Common myeloid progenitor, CD34-positive (primary cell): ENCODE measurements around the gene USP40.

Experiments
- CTCF ChIA-PET: fragments of 350-600 bp; sonication (Branson Sonifier 250); formaldehyde crosslinking; loops from one replicate; lab custom pipeline; 2021; ENCODE audit warnings: antibody characterized with exemption; lab: Charles Lee
- POLR2A ChIA-PET: fragments of 350-600 bp; sonication (Branson Sonifier 250); formaldehyde crosslinking; loops from one replicate; lab custom pipeline; 2021; ENCODE audit warnings: antibody characterized with exemption; lab: Charles Lee
- DNase-seq, 3 donors: peaks; one replicate each; pipeline versions ENCODE4 v3.0.0 to v3.0.0-alpha.2; 2013
- H3K27ac ChIP-seq, 2 experiments: 1 replicate in 1 of 2; 2 replicates in 1 of 2; pipeline ENCODE4 v1.7.0; 2013; ENCODE audit warnings: inconsistent platforms in 2 of 2, low read length in 2 of 2, mild to moderate bottlenecking in 2 of 2, low read depth in 1 of 2, moderate library complexity in 1 of 2; ENCODE audit not compliant: severe bottlenecking in 2 of 2, insufficient read depth in 1 of 2, poor library complexity in 1 of 2
- H3K27me3 ChIP-seq, 5 experiments: replicated peaks in 2 of 5; 1 replicate in 3 of 5; 2 replicates in 2 of 5; pipeline versions ENCODE4 v1.6.1 to v1.7.0; 2013; ENCODE audit warnings: low read length in 4 of 5, mild to moderate bottlenecking in 2 of 5, moderate library complexity in 2 of 5, inconsistent platforms in 1 of 5; ENCODE audit not compliant: insufficient read depth in 5 of 5, control insufficient read depth in 4 of 5
- H3K36me3 ChIP-seq, 4 experiments: 1 replicate in 2 of 4; 2 replicates in 2 of 4; pipeline versions ENCODE4 v1.6.1 to v1.7.0; 2013; ENCODE audit warnings: low read length in 3 of 4, control low read depth in 1 of 4, mild to moderate bottlenecking in 1 of 4; ENCODE audit not compliant: control insufficient read depth in 4 of 4, insufficient read depth in 4 of 4
- H3K4me1 ChIP-seq, 4 experiments: 1 replicate in 3 of 4; 2 replicates in 1 of 4; pipeline versions ENCODE4 v1.6.1 to v1.7.1; 2013; ENCODE audit warnings: low read length in 3 of 4, mild to moderate bottlenecking in 3 of 4, control low read depth in 1 of 4, inconsistent platforms in 1 of 4, moderate library complexity in 1 of 4; ENCODE audit not compliant: control insufficient read depth in 4 of 4, insufficient read depth in 4 of 4; ENCODE audit errors: control extremely low read depth in 1 of 4
- H3K4me3 ChIP-seq, 7 experiments: 1 replicate in 4 of 7; 2 replicates in 3 of 7; pipeline versions ENCODE4 v1.5.1 to v1.7.0; 2013; ENCODE audit warnings: mild to moderate bottlenecking in 7 of 7, low read length in 6 of 7, moderate library complexity in 6 of 7, inconsistent platforms in 2 of 7, low read depth in 2 of 7, control low read depth in 1 of 7; ENCODE audit not compliant: insufficient read depth in 4 of 7, control insufficient read depth in 1 of 7; ENCODE audit errors: extremely low read depth in 1 of 7
- H3K9me3 ChIP-seq, 5 experiments: 1 replicate in 4 of 5; 2 replicates in 1 of 5; pipeline versions ENCODE4 v1.6.1 to v1.7.1; 2013; ENCODE audit warnings: low read length in 4 of 5, mild to moderate bottlenecking in 2 of 5, inconsistent platforms in 1 of 5, low read depth in 1 of 5, moderate library complexity in 1 of 5; ENCODE audit not compliant: control insufficient read depth in 4 of 5, insufficient read depth in 2 of 5; ENCODE audit errors: control extremely low read depth in 1 of 5
- WGBS: methylation state at CpG from one replicate; pipeline ENCODE4 v1.1.5; 2013; ENCODE audit not compliant: insufficient coverage; 5-methylcytosine and 5-hydroxymethylcytosine counted together

The USP40 gene

GRCh38 chr2:233445152-233445830, 121.3 kb downstream of the USP40 start:
- Histone ChIP-seq H3K36me3 (peaks cover 7 to 74% (median 46%) of the 10 kb centered on the region in 4 experiments), H3K4me1 (no peaks in the 10 kb centered on the region), H3K27me3 (no peaks in the 10 kb centered on the region), H3K4me3 (no peak overlapping the region), H3K9me3 (no peaks in the 10 kb centered on the region), H3K27ac (no peak overlapping the region)
- 94% methylated on average over 17 of the region's 18 CpGs for WGBS
- ChIA-PET CTCF (interaction anchor here (0.6 to 9.1 kb wide), 8 partner anchors 10 to 1580 kb away, joined by 3 to 162 read pairs (median 7); no protein-coding TSS in a partner anchor), POLR2A (interaction anchor here (0.6 kb wide), 1 partner anchor 604 kb away, joined by 4 read pairs; no protein-coding TSS in a partner anchor)
- DNase-seq, result no peak

- POLR2A ChIA-PET, result no interaction called here
- Histone ChIP-seq H3K4me3 (no peak overlapping the region), H3K27ac (no peak overlapping the region), H3K4me1 (no peaks in the 10 kb centered on the region), H3K9me3 (no peaks in the 10 kb centered on the region), H3K27me3 (no peaks in the 10 kb centered on the region), H3K36me3 (peaks cover 7 to 74% (median 44%) of the 10 kb centered on the region in 4 experiments)
- 94% methylated on average over 11 of the region's 11 CpGs for whole genome bisulfite sequencing
- CTCF ChIA-PET, result interaction anchor here (0.6 to 9.1 kb wide), 12 partner anchors 9 to 1581 kb away, joined by 3 to 162 read pairs (median 10); no protein-coding TSS in a partner anchor
- DNase-seq, result no peak
These were observed 122.1 kb downstream of the USP40 start for GRCh38 chr2:233444501-233444900.

GRCh38 chr2:233443511-233444183, 122.9 kb downstream of the USP40 start:
- Histone ChIP-seq H3K27me3 (no peaks in the 10 kb centered on the region), H3K4me3 (no peak overlapping the region), H3K4me1 (no peaks in the 10 kb centered on the region), H3K36me3 (peaks cover 5 to 74% (median 44%) of the 10 kb centered on the region in 4 experiments), H3K27ac (no peak overlapping the region), H3K9me3 (no peaks in the 10 kb centered on the region)
- POLR2A ChIA-PET, result no interaction called here
- WGBS, result 85% methylated on average over 14 of the region's 18 CpGs
- peak; percentile 81 to 92 (median 88) for DNase-seq
- CTCF ChIA-PET, result interaction anchor here (0.8 to 9.1 kb wide), 18 partner anchors 8 to 167 kb away, joined by 3 to 162 read pairs (median 6); no protein-coding TSS in a partner anchor

GRCh38 chr2:233442028-233442310, 124.6 kb downstream of the USP40 start:
- Histone ChIP-seq H3K9me3 (no peaks in the 10 kb centered on the region), H3K27me3 (no peaks in the 10 kb centered on the region), H3K4me3 (no peak overlapping the region), H3K4me1 (no peaks in the 10 kb centered on the region), H3K27ac (no peak overlapping the region), H3K36me3 (peaks cover 8 to 73% (median 51%) of the 10 kb centered on the region in 4 experiments)
- CTCF ChIA-PET, result interaction anchor here (1.0 to 9.1 kb wide), 5 partner anchors 15 to 88 kb away, joined by 3 to 162 read pairs (median 21); no protein-coding TSS in a partner anchor
- WGBS, result 89% methylated on average over 4 of the region's 4 CpGs
- DNase-seq, result no peak
- POLR2A ChIA-PET, result no interaction called here

GRCh38 chr2:233441161-233442027, 125.2 kb downstream of the USP40 start:
- 97% methylated on average over 21 of the region's 26 CpGs for WGBS
- no peaks in the 10 kb centered on the region for H3K27me3 ChIP-seq
- no peak overlapping the region for H3K27ac ChIP-seq
- ChIA-PET CTCF (interaction anchor here (1.0 to 9.1 kb wide), 7 partner anchors 15 to 88 kb away, joined by 3 to 162 read pairs (median 15); no protein-coding TSS in a partner anchor), POLR2A (no interaction called here)
- H3K9me3 ChIP-seq, result no peaks in the 10 kb centered on the region
- no peaks in the 10 kb centered on the region for H3K4me1 ChIP-seq
- H3K36me3 ChIP-seq, result peaks cover 10 to 74% (median 52%) of the 10 kb centered on the region in 4 experiments
- H3K4me3 ChIP-seq, result no peak overlapping the region
- no peak for DNase-seq

GRCh38 chr2:233440714-233441113, 125.9 kb downstream of the USP40 start:
- Histone ChIP-seq H3K9me3 (no peaks in the 10 kb centered on the region), H3K36me3 (peaks cover 13 to 74% (median 52%) of the 10 kb centered on the region in 4 experiments), H3K4me1 (no peaks in the 10 kb centered on the region), H3K4me3 (no peak overlapping the region), H3K27ac (no peak overlapping the region), H3K27me3 (no peaks in the 10 kb centered on the region)
- POLR2A ChIA-PET, result no interaction called here
- CTCF ChIA-PET, result interaction anchor here (1.0 to 2.6 kb wide), 5 partner anchors 18 to 40 kb away, joined by 3 to 15 read pairs (median 4); no protein-coding TSS in a partner anchor
- DNase-seq, result no peak
- WGBS, result 98% methylated on average over 6 of the region's 9 CpGs
